Activated T-helper 9 cell treated with anti-CD3 and anti-CD28 coated beads, Interleukin-2, amount 50 U/mL, for 16 hours (primary cell): ENCODE results near the gene SNAPIN.
"Not testable (repeated sequence)": the region's sequence is repeated elsewhere in the genome, so short reads cannot be mapped to it uniquely, and the experiment has no call there.

Experiments
- DNase-seq: peaks from one replicate; pipeline ENCODE4 v3.0.0-alpha.2; 2020; ENCODE audit warnings: low read depth

Gene SNAPIN

GRCh38 chr1:153626904-153627714 lies 31.4 kb upstream of the SNAPIN start, which contains the start of gene S100A13:
Gene S100A13 (minus strand): TSS chr1:153627505. CDS start chr1:153626472, 1,033 bp downstream.
- no peak for DNase-seq

DNA sequence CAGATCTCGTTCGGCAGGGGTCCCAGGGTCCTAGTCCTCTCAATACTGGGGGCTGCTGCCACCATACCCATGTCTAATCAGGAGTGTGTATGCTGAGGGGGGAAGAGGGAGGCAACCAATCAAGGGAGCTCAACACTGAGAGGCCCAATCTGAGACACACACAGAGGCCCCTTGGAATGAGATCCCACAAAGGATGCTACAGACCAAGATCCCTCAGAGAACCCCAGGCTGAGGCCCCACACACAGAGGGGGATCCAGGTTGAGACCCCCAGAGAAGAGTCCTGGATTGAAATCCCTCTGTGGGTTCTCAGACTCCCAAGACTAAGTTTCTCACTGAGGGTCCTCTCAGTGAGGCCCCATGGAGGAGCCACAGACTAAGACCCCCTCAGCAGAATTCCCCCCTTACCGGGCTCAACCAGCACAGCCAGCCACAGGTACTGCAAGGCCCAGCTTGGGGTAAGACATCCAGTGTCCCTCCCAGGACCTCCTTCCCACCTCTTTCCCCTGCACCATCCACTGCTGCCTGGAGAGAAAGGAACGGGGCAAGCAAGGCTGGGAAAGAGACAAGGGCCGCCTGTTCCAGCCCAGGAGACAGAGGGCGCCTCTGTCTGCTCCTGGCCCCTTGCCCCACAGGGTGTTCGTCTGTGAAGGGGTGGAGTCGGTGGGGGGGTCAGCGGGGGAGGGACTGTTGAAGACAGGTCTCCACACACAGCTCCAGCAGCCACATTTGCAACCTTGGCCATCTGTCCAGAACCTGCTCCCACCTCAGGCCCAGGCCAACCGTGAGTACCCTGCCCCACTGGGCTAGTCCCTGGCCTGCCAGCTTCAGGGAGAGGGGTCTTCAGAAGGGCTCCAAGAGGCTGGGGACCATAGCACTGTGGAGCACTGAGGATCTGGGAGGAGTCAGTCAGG lies 30.5 kb upstream of the SNAPIN start, which contains the start of gene S100A1:
TSS of gene S100A1 (plus strand) at position 720 of the 912 bp plus-strand sequence. CDS start 2,088 bp downstream, outside the sequence.
- no peak for DNase-seq

DNA sequence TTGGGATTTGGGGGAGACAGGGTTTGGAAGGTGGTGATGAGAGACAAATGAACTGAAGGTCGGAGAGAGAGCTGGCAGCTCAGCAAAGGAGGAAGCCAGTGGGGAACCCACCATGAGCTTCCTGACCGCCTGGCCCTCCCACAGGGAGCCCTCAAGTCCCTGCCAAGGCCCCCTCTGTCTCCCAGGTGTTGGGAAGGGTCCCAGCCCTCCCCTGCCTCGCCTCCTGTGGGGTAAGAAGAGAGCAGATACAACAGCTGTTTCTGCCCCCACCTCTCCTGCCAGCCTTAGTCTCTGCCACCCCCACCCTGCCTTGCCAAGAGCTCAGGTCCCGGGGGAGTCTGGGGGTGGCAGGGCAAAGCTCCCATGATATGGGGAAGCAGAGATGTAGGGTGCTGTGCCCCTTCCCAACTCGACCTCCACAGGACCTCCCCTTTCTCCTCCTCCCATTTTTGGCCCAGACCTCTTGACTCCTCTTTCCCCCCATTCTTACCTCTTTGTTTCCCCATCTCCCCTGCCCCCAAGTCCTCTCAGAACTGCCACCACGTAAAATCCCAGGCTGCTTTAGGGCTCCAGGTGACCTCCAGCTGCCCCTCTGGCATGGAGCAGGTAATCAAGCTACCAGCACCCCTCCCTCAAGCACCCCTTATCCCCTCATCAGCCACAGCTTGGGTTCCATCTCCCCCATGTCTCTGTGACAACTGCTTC lies 29.7 kb upstream of the SNAPIN start:
- no peak for DNase-seq

DNA sequence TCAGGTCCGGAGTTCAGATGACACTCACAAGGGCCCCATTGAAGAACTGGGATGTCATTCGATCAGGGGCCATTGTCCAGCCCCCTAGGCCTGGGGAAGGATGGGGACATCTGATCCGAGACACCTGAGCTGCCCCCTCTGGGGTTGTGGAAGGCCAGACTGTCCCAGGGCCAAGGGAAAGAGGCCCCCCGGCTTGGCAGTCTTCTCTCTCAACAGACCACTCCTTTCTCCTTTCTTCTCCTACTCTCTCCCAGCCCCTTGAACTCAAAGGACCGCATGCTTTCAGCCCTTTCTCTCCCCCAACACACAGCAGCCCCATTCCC lies 29.2 kb upstream of the SNAPIN start:
- DNase-seq: no peak

DNA sequence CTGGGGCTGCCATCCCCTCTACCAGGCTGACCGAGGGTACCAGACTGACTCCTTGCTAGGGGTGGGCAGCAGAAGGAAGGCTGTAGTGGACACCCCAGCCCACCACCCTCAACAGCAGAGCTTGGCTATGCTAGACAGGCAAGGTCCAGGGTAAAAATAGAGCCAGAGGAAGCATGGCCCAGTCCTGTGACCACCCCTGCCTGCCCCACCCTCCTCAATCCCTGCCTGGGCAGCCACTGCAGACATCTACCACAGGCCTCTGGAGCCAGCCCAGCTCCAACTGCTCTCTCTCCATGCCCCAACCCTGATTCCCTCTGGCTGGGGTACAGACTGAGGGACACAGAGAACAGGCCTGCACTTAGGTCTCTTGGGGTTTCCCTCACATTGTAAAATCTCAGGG lies 28.5 kb upstream of the SNAPIN start:
- DNase-seq: no peak

DNA sequence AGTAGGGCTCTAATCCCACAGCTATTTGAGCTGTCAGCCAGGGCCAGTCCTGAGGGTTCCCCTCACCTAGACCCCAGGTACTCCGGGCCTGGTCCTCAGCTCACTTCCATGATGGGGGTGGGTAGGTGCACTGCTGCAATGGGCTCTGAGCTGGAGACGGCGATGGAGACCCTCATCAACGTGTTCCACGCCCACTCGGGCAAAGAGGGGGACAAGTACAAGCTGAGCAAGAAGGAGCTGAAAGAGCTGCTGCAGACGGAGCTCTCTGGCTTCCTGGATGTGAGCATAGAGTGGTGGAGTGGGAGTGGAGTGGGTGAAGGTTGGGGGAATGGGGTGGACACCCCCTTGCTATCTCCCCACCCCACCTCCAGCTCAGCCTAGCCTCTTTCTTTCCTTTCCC lies 28.1 kb upstream of the SNAPIN start:
- no peak for DNase-seq

- DNase-seq: no peak
Measured at GRCh38 chr1:153631047-153632022, 27.2 kb upstream of the SNAPIN start.

DNA sequence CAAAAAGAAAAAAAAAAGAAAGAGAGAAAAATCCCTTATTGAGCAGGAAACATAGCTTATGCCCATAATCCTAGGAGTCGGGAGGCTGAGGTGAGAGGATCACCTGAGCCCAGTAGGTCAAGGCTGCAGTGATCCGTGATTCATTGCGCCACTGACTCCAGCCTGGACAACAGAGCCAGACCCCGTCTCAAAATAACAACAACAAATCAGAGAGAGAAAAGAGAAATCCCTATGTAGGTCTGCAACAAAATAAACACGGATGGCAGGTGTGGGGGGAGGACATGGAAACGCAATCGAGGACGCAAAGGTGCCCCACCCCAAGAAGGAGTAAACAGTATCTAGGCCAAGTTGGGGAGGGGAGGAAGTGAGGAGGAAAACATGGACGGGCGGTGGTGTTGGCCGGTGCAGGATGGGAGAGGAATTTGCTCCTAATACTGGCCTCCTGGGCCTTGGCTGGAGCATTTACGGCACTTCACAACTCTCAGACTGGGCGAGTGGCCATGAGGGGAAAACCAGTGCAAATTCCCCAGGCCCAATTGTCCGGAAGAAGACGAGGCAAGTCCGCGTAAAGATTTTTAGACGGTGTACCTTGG lies 25.2 kb upstream of the SNAPIN start:
- DNase-seq: no peak

DNA sequence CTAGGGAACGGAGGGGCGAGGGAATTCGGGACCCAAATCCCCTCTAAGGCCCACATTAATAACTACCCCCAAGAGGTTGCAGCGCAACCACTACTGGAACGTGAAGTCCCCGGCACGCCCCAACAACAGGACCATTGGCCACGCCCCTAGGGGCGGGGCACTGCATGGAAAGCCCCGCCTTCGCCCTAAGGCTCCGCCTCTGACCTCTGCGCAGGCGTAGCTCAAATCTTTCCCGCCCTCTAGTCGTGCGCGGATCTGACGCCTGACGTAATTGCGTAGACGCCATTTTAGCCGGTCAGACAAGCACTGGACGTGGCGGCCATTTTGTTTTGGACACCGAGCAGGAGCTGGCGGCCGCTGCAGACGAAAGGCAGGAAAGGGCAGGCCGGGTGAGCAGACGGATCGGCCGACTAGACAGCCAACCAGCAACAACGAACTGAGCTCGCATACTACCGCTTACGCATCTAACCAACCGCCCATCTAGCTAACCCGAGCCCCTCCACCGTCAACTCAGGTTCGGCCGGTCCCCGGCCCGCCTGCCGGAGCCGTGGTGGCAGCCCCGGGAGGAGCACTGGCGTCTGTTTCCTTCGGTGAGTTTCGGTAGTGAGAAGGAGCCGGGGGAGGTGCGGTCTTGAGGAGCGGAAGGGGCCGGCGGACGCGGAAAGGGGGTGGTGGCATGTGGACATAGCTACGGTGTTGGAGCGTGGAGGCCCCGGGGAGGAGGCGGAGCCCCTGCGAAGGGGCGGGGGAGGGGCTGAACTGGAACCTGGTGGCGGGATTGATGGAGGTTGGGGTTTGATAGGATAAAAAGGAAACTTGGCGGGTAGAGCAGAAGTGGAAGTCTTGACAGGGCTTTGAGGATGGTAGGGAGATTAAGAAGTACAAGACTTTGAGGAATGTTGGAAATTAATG lies 24.5 kb upstream of the SNAPIN start, which contains the start of gene CHTOP:
TSS of gene CHTOP (plus strand) at position 313 of the 912 bp plus-strand sequence. CDS start 2,523 bp downstream, outside the sequence.
- DNase-seq: peak; percentile 93

DNA sequence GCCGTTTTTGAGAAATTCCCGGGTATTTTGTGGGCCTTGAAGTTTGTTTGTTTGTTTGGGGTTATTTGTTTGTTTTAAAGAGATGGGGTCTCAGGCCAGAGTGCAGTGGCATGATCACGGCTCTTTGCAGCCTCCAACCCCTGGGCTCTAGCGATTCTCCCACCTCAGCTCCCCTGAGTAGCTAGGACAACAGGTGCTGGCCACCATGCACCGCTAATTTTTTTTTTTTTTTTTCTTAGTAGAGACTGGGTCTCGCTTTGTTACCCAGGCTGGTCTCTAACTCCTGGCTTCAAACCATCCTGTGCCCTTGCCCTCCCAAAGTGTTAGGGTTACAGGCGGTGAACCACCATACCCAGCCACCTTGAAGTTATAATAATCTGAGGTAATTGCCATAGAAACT lies 22.6 kb upstream of the SNAPIN start:
- no peak for DNase-seq

GRCh38 chr1:153636312-153636711 lies 22.2 kb upstream of the SNAPIN start:
- no peak for DNase-seq

GRCh38 chr1:153638261-153638660 lies 20.2 kb upstream of the SNAPIN start:
- DNase-seq: no peak

DNA sequence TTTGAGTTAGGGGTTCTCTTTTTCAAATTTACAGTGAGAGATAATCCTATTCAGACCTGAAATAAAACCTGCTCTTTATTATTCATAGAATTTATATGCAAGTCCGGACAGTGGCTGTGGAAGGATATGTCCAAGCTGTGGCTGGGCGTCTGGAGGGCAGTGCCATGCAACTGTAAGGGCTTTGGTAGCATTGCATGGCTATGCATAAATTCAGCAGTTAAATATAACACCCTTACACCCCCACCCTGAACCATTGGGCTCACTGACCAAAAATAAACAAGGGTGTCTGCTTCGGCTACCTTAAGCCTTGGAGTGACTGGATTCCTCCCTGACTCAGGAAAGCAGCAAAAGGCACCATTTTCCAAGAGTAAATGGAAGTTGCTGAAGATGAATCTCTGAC lies 19.2 kb upstream of the SNAPIN start:
- no peak for DNase-seq

DNA sequence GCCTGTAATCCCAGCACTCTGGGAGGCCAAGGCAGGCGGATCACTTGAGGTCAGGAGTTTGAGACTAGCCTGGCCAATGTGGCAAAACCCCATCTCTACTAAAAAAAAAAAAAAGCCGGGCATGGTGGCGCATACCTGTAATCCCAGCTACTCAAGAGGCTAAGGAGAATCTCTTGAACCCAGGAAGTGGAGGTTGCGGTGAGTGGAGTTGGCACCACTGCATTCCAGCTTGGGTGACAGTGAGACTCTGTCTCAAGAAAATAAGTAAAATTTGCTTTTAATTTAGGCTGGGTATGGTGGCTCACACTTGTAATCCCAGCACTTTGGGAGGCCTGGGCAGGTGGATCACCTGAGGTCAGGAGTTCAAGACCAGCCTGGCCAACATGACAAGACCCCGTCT lies 18.3 kb upstream of the SNAPIN start:
- not testable (repeated sequence) for DNase-seq

DNA sequence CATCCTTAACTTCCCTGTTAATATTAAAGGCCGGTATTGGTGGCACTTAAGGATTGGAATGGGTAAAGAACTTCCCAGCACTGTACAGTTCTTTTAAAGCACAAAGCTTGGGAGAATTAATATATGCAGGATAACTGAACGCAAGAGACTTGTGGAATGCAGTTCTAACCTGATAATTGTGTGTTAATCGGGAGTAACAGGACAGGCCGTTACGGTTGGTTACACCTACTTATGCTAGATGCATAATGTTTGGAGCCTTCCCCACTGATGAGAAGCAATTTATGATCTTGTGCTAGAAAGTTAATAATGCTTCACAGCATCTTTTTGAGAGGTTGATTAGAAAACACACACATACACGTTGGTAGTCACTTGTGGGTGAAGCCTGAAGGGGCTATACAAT lies 17.6 kb upstream of the SNAPIN start:
- DNase-seq: no peak

DNA sequence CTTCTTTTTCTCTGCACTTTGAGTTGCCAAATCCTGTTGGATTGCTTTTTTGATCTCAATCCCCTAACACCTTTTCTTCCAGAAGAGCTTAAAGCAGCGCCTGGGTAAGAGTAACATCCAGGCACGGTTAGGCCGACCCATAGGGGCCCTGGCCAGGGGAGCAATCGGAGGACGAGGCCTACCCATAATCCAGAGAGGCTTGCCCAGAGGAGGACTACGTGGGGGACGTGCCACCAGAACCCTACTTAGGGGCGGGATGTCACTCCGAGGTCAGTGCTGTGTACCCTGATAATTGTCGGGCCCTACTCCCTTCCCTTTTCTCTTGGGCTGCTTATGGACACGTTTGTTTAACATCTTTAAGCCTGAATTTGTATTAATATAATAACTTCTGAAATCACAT lies 16.3 kb upstream of the SNAPIN start:
- DNase-seq: no peak

DNA sequence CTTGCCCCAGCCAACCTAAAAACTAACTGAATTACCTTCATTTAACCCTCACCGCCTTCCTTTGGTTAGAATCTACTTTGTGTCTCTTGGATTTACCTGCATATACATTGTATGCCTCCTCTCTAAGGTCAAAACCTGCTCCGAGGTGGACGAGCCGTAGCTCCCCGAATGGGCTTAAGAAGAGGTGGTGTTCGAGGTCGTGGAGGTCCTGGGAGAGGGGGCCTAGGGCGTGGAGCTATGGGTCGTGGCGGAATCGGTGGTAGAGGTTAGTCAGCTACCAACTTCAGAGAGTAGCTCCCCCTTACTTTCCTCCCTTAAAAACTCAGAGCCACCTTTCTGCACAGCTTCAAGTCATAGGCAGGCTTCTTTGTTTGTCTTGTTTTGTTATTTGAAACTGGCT lies 15.4 kb upstream of the SNAPIN start:
- no peak for DNase-seq

DNA sequence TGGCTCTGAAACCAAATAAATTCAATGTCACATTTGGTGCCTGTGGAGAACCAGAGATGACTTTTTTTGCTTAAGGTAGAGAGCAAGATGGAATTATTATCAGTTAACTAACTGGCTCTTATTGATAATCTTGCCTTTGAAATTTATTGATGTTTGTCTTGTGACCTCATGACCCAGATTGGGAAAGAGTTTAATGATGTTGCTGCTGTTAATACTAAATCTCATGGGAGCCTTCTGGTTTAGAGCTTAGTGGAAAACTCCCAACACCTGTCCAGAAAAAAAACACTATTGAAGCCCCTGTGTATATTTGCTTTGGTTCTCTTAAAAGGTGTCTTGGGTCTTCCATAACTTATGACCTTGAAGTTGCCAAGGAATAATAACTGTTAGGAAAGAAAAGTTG lies 14.7 kb upstream of the SNAPIN start:
- DNase-seq: no peak

DNA sequence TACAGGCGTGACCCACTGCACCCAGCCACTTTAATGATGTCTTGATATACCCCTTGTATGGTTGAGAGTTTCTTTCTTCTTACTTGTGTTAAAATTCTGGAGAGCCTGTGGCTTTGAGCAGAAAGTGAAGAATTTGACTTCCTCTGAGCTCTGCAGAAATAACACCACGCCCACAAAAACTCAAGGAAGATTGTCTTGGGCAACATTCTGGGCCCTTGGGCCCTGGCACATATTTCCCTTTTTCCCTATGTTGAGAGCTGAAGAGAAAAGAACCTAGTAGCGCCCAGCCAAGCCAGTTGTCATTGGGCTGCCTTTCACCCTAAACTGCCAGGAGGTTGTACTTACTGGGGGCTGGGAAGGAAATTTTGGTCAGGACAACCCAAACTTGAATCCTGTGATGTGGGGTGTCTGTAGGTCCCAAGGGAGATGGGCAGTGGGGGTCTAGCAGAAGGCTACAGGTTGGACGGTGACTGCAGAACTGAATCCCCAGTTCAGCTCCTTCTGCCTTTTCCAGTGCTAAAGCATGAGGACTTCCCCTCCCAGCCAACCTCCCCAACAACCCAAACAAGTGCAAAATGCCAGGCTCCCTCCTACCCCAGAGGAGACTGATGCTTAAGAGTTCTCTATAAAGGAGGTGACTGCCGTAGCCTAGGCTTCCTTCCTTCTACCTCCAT lies 11.7 kb upstream of the SNAPIN start:
- DNase-seq: no peak
